Naive thymus-derived CD4-positive, alpha-beta T cell (primary cell): ENCODE data around the gene ITIH4. TPM values are rescaled to one million over a fixed set of nuclear protein-coding genes. Genes with fewer than 3 reads are reported as not detected.

Source experiments
- ATAC-seq: fragments of 150-1000 bp; cut with Tn5 transposase; 2 replicates; pipeline ENCODE4 v1.10.0; 2021; ENCODE audit warnings: mild to moderate bottlenecking, moderate library complexity
- CTCF ChIA-PET: fragments of 350-600 bp; sonication (Branson Sonifier 250); formaldehyde crosslinking; loops from one replicate; lab custom pipeline; 2021; ENCODE audit warnings: antibody characterized with exemption; lab: Charles Lee
- POLR2A ChIA-PET: fragments of 350-600 bp; sonication (Branson Sonifier 250); formaldehyde crosslinking; loops from one replicate; lab custom pipeline; 2021; ENCODE audit warnings: antibody characterized with exemption, inconsistent platforms; lab: Charles Lee
- DNase-seq, 9 donors: peaks; one replicate each; pipeline versions ENCODE4 v3.0.0 to v3.0.0-alpha.2; 2020 to 2022; ENCODE audit warnings: mixed read lengths in 1 of 9
- H3K27ac ChIP-seq: one replicate; pipeline ENCODE4 v1.7.0; 2013; ENCODE audit warnings: mild to moderate bottlenecking, low read depth, low read length, moderate library complexity
- H3K27me3 ChIP-seq, 2 donors: one replicate each; pipeline ENCODE4 v1.7.0; 2013; ENCODE audit warnings: low read length in 2 of 2, mild to moderate bottlenecking in 2 of 2, moderate library complexity in 2 of 2; ENCODE audit not compliant: control insufficient read depth in 2 of 2, insufficient read depth in 2 of 2
- H3K36me3 ChIP-seq, 3 experiments: 1 replicate in 2 of 3; 2 replicates in 1 of 3; pipeline ENCODE4 v1.7.0; 2013; ENCODE audit warnings: low read length in 3 of 3, mild to moderate bottlenecking in 3 of 3, moderate library complexity in 1 of 3; ENCODE audit not compliant: insufficient read depth in 3 of 3, control insufficient read depth in 2 of 3
- H3K4me1 ChIP-seq, 2 donors: one replicate each; pipeline ENCODE4 v1.7.0; 2013; ENCODE audit warnings: low read length in 2 of 2, mild to moderate bottlenecking in 2 of 2, moderate library complexity in 1 of 2; ENCODE audit not compliant: control insufficient read depth in 2 of 2, insufficient read depth in 2 of 2
- H3K4me3 ChIP-seq: 2 replicates; pipeline ENCODE4 v1.7.0; 2013; ENCODE audit warnings: mild to moderate bottlenecking, low read length
- H3K9me3 ChIP-seq, 3 experiments: 1 replicate in 2 of 3; 2 replicates in 1 of 3; pipeline ENCODE4 v1.7.0; 2013; ENCODE audit warnings: low read length in 3 of 3; ENCODE audit not compliant: control insufficient read depth in 2 of 3
- H3K27ac Mint-ChIP-seq, 9 donors: one replicate each; pipeline ENCODE4 v1.8.0; 2020 to 2022; ENCODE audit warnings: mixed read lengths in 9 of 9, mild to moderate bottlenecking in 8 of 9, moderate library complexity in 5 of 9, inconsistent platforms in 2 of 9
- H3K27me3 Mint-ChIP-seq, 5 donors: one replicate each; pipeline ENCODE4 v1.8.0; 2021 to 2022; ENCODE audit warnings: mixed read lengths in 5 of 5, mild to moderate bottlenecking in 1 of 5
- H3K36me3 Mint-ChIP-seq, 5 donors: one replicate each; pipeline ENCODE4 v1.8.0; 2020 to 2022; ENCODE audit warnings: mixed read lengths in 5 of 5, mild to moderate bottlenecking in 3 of 5, inconsistent platforms in 1 of 5
- H3K4me1 Mint-ChIP-seq, 7 donors: one replicate each; pipeline ENCODE4 v1.8.0; 2020 to 2022; ENCODE audit warnings: mixed read lengths in 7 of 7, mild to moderate bottlenecking in 3 of 7, inconsistent platforms in 1 of 7
- H3K4me3 Mint-ChIP-seq, 10 donors: one replicate each; pipeline ENCODE4 v1.8.0; 2020 to 2022; ENCODE audit warnings: mild to moderate bottlenecking in 10 of 10, mixed read lengths in 10 of 10, moderate library complexity in 6 of 10, inconsistent platforms in 2 of 10
- H3K9me3 Mint-ChIP-seq, 11 donors: one replicate each; pipeline ENCODE4 v1.8.0; 2020 to 2022; ENCODE audit warnings: mixed read lengths in 11 of 11, mild to moderate bottlenecking in 4 of 11, inconsistent platforms in 1 of 11, moderate library complexity in 1 of 11
- intact Hi-C, 2 donors: fragments of 100-400 bp; cut with micrococcal nuclease; formaldehyde crosslinking; loops; one replicate each; pipeline ENCODE4 v1.15.1; 2023
- polyA plus RNA-seq, 2 donors: library from polyadenylated mRNA; unstranded; fragments of 300-500 nt; fragmentation: Illumina TruSeq; gene quantifications; one replicate each; pipeline ENCODE4 v1.2.3, GENCODE V29; 2021
- total RNA-seq, 6 experiments: library from RNA in 5 of 6; stranded (reverse) in 5 of 6; gene quantifications; 1 replicate in 5 of 6; 2 replicates in 1 of 6; pipeline ENCODE4 v1.2.3 and lab custom pipeline; 2021 to 2026

Gene ITIH4
- total RNA-seq, result 10 to 100 TPM; 13.3 to 37.6 (median 34.1) TPM
- polyA plus RNA-seq, result 1 to 10 TPM in 1 of 2 donors, under 1 TPM in 1; 0.08 to 1.1 TPM
- total RNA-seq (lab: John Stamatoyannopoulos, UW), result 1.5 reads per million, percentile 4 among the genes with 10 or more reads in this experiment

DNA sequence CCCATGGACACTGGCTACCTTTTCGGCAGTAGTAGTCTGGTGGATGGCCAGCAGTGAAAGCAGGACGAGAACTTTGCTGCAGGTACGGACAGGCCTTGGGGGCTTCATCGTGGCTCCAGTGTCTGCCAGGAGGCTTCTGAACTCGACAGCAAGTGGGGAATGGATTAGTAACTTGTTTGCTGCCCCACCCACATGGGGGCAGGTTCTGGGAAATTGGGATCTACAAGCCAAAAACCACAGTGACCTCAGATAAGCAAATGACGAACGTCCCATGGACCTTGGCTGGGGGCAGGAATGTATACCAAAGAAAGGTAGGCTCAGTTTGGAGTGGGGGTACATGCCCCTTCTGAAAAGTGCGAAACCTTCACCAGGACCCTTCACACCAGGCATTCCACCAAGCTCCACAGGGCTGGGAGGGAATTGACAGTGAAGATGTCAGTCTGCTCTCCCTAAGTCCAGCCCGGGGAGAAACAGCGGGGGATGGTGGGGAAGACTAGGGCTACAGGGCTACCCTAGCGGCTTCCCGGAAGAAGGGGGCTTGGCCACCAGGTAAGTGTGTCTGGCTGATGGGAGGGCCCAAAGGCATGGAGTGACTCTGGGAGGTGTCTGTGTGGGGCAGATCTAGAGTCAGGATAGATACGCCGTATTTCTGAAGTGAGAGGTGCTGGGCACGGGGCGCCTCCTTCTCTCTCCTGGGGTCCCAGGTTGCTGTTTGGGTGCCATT, at the start of gene ITIH4:
ITIH4 (minus strand) TSS at position 138 of the 724 bp plus-strand sequence; CDS start at position 108, 30 bp downstream.
- CTCF ChIA-PET, result no interaction called here

DNA sequence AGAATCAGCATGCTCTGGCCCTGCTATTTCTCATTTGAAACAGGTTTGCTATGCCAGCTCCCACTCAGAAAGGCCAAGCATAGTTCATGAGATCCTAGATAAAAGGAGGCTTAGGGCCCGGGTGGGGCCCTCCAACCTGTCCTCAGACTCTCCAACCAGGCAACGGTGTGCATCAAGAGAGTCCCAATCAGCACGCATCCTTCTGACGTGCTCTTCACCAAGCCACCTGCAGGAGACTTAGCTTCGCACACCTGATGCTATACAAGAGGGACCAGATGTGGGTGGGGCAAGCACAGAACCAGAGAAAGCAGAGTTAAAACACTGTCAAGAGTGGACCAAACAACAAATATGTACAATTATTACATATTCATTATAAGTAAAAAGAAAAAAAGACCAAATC, 49.6 kb upstream of the ITIH4 start:
- Histone ChIP-seq H3K36me3 (no peaks in the 10 kb centered on the region), H3K4me3 (no peak overlapping the region), H3K27me3 (no peaks in the 10 kb centered on the region), H3K9me3 (no peaks in the 10 kb centered on the region), H3K4me1 (no peaks in the 10 kb centered on the region), H3K27ac (no peak overlapping the region)
- ChIA-PET CTCF (no interaction called here), POLR2A (no interaction called here)
- DNase-seq (no peak), ATAC-seq (no peak)
- intact Hi-C loops, result no loop called here
- Mint-ChIP-seq H3K27ac (no peak overlapping the region), H3K4me1 (peaks cover 10 to 32% (median 20%) of the 10 kb centered on the region in 7 donors), H3K4me3 (no peak overlapping the region), H3K27me3 (no peaks in the 10 kb centered on the region), H3K9me3 (peaks cover 0 to 6% (median 0%) of the 10 kb centered on the region in 11 donors), H3K36me3 (peaks cover 6 to 22% (median 11%) of the 10 kb centered on the region in 5 donors)

More for the DNA sequence above, at the start of gene ITIH4:
- Histone ChIP-seq H3K4me3 (no peak within 1 kb of the TSS), H3K4me1 (no peaks in the 10 kb centered on the region), H3K27ac (no peak within 1 kb of the TSS), H3K36me3 (peaks cover 0 to 12% (median 0%) of the 10 kb centered on the region in 3 experiments), H3K27me3 (no peaks in the 10 kb centered on the region), H3K9me3 (no peaks in the 10 kb centered on the region)
- POLR2A ChIA-PET, result no interaction called here
- Mint-ChIP-seq H3K9me3 (no peaks in the 10 kb centered on the region), H3K27ac (no peak within 1 kb of the TSS), H3K4me1 (no peaks in the 10 kb centered on the region), H3K36me3 (peaks cover 0 to 5% (median 0%) of the 10 kb centered on the region in 5 donors), H3K27me3 (no peaks in the 10 kb centered on the region), H3K4me3 (no peak within 1 kb of the TSS)
- intact Hi-C loops, result no loop called here
- DNase-seq (no peak), ATAC-seq (no peak)

DNA sequence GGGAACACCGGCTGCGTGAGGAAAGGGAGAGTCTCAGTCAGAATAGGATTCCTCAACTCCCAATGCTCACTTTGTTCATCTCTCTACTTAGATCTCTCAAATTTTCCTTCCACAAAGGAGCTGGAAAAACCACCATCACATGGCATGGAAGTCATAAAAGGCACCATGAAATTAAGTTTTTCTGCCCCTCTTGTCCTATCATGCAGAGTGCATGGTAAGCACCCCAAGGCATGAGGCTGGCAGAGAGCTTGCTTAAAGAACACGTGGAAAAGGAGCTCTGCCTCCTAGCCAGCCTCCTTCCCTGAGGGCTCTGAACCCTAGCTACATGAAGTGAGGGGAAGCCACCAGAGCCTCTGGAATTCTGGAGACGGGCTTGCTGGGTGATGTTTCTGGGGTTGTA, 49.1 kb upstream of the ITIH4 start:
- intact Hi-C loops, result no loop called here
- no peak for DNase-seq
- Histone ChIP-seq H3K4me1 (peaks cover 0 to 3% of the 10 kb centered on the region in 2 donors), H3K36me3 (no peaks in the 10 kb centered on the region), H3K4me3 (no peak overlapping the region), H3K27ac (no peak overlapping the region), H3K9me3 (no peaks in the 10 kb centered on the region), H3K27me3 (no peaks in the 10 kb centered on the region)
- ChIA-PET CTCF (interaction anchor here (0.9 kb wide), 1 partner anchor 14 kb away, joined by 3 read pairs; no protein-coding TSS in a partner anchor), POLR2A (no interaction called here)
- Mint-ChIP-seq H3K27me3 (no peaks in the 10 kb centered on the region), H3K9me3 (peaks cover 0 to under 1% (median 0%) of the 10 kb centered on the region in 11 donors), H3K4me3 (no peak overlapping the region), H3K27ac (no peak overlapping the region), H3K4me1 (peaks cover 14 to 36% (median 23%) of the 10 kb centered on the region in 7 donors), H3K36me3 (peaks cover 2 to 17% (median 7%) of the 10 kb centered on the region in 5 donors)
- no peak for ATAC-seq

DNA sequence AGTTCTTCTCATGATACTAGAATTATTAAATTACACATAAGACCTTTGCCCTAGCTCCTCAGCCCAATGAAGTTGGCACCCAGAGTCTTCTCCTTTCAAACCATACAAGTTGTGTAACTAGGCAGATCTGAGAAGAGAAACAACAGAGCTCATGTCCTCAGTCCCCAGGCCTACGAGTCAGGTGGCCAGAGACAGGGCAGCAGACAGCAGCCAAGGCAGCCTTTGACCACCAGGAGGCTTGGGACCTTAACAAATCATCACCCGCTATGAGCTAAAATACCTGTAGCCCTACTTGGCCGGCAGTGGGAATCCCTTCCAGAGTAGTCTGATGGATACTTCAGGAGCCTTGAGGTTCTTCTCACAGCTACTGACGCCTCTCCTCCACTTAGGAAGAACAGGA, 48.6 kb upstream of the ITIH4 start:
- CTCF ChIA-PET, result interaction anchor here (0.9 kb wide), 1 partner anchor 15 kb away, joined by 3 read pairs; no protein-coding TSS in a partner anchor
- Histone ChIP-seq H3K4me1 (peaks cover 0 to 3% of the 10 kb centered on the region in 2 donors), H3K27ac (no peak overlapping the region), H3K27me3 (no peaks in the 10 kb centered on the region), H3K4me3 (no peak overlapping the region), H3K36me3 (no peaks in the 10 kb centered on the region), H3K9me3 (no peaks in the 10 kb centered on the region)
- peaks cover 0 to 15% (median 4%) of the 10 kb centered on the region in 5 donors for H3K36me3 Mint-ChIP-seq
- ATAC-seq (no peak), DNase-seq (no peak)
- no peak overlapping the region for H3K4me3 Mint-ChIP-seq
- peaks cover 16 to 40% (median 28%) of the 10 kb centered on the region in 7 donors for H3K4me1 Mint-ChIP-seq
- H3K27ac Mint-ChIP-seq, result no peak overlapping the region
- H3K9me3 Mint-ChIP-seq, result no peaks in the 10 kb centered on the region
- POLR2A ChIA-PET, result no interaction called here
- intact Hi-C loops, result no loop called here
- H3K27me3 Mint-ChIP-seq, result no peaks in the 10 kb centered on the region

DNA sequence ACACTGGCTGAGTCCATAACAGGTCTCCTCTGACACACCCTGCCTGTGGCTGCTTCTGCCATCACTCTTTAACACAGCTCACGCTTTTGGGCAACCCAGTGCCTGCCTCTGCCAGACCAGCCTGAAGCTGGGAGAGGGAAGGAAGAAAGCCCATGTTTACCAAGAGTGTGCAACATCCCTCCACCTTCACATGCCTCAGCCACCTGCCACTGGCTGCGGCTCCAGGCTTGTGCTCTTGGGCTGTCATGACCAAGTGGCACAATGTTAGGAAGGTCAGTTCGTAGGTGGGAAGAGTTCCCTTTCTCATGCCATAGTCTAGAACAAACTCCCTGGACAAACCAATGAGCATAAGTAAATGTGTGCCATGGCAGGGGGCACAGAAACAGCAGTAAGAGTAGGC, 46.6 kb upstream of the ITIH4 start:
- Histone ChIP-seq H3K36me3 (no peaks in the 10 kb centered on the region), H3K27me3 (no peaks in the 10 kb centered on the region), H3K9me3 (no peaks in the 10 kb centered on the region), H3K27ac (no peak overlapping the region), H3K4me3 (no peak overlapping the region), H3K4me1 (peaks cover 0 to 3% of the 10 kb centered on the region in 2 donors)
- ChIA-PET POLR2A (no interaction called here), CTCF (no interaction called here)
- Mint-ChIP-seq H3K27ac (no peak overlapping the region), H3K9me3 (no peaks in the 10 kb centered on the region), H3K27me3 (no peaks in the 10 kb centered on the region), H3K36me3 (peaks cover 0 to 12% (median 2%) of the 10 kb centered on the region in 5 donors), H3K4me3 (no peak overlapping the region), H3K4me1 (peaks cover 20 to 39% (median 33%) of the 10 kb centered on the region in 7 donors)
- DNase-seq, result no peak
- intact Hi-C loops, result no loop called here
- ATAC-seq, result no peak

DNA sequence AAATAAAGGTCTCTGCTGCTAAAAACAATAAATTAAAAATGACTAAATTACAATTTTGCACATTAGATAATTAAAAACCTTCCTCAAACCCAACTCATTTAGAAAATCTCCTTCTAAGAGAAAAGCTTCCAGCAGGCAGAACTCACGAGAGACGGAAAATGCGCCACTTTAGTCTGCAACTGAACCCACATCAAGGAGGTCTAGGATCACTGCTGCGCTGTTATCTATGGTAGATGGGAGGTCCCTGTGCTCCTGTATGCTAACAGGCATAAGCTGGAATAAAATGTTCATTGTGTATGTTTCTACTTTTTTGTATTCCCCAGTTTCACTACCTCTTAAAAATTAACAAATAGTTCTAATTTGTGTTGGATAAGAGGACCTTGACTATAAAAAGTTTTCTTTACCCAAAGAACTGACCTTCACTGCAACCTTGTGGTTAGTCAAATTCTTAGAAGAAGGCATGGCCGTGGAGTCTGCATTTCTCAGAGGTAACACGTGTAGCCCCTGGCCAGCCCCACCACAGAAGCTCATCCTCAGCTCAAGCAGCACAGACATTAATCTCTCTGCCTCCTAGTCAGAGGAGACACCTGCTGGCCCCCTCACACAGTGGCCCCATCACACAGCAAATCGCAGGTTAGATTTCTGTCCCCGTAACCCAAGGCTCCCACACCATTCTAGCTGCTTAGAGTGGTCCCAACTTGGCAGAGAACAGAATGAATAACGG, 44.6 kb upstream of the ITIH4 start:
- POLR2A ChIA-PET, result no interaction called here
- intact Hi-C loops, result no loop called here
- H3K27ac Mint-ChIP-seq, result peak overlapping the region in 5 of 9 donors; percentile 10 to 85 (median 34)

More for the DNA sequence above, 44.6 kb upstream of the ITIH4 start:
- Histone ChIP-seq H3K27me3 (no peaks in the 10 kb centered on the region), H3K4me3 (no peak overlapping the region), H3K9me3 (no peaks in the 10 kb centered on the region), H3K36me3 (no peaks in the 10 kb centered on the region), H3K4me1 (peaks cover 0 to 3% of the 10 kb centered on the region in 2 donors), H3K27ac (no peak overlapping the region)
- Mint-ChIP-seq H3K36me3 (peaks cover 0 to 20% (median 3%) of the 10 kb centered on the region in 5 donors), H3K27me3 (no peaks in the 10 kb centered on the region), H3K4me1 (peaks cover 23 to 42% (median 35%) of the 10 kb centered on the region in 7 donors), H3K9me3 (no peaks in the 10 kb centered on the region), H3K4me3 (peak overlapping the region; percentile 4 to 68 (median 32))
- ATAC-seq (no peak), DNase-seq (peak in 2 of 9 donors; percentile 12 to 17)
- CTCF ChIA-PET, result no interaction called here
